IMR-90 (cell line): ENCODE results near the gene ZNF606. TPM values are rescaled to one million over a fixed set of nuclear protein-coding genes. Genes with fewer than 3 reads are reported as not detected.

ENCODE experiments used
- ATAC-seq: fragments of 200-7000 bp; cut with Tn5 transposase; 2 replicates; pipeline ENCODE4 v1.9.1; 2020; ENCODE audit warnings: low read depth, mild to moderate bottlenecking, moderate library complexity
- BruUV-seq: library from RNA; stranded (reverse); fragments of 400-500 nt; replicated peaks from 2 replicates; lab custom pipeline; 2021; lab: Mats Ljungman, UMichigan
- CTCF ChIA-PET: fragments of 300-600 bp; formaldehyde crosslinking; extraction: SDS; loops from one replicate; lab custom pipeline; 2021; ENCODE audit warnings: antibody characterized with exemption; lab: Yijun Ruan, JAX
- POLR2A ChIA-PET: fragments of 300-600 bp; sonication (Branson Sonifier 250); formaldehyde crosslinking; loops from one replicate; lab custom pipeline; 2022; ENCODE audit warnings: antibody characterized with exemption; ENCODE audit not compliant: unreplicated experiment; lab: Charles Lee
- DNase-seq: peaks from one replicate; pipeline ENCODE4 v3.0.0; 2013
- H2AFZ ChIP-seq: replicated peaks from 2 replicates; pipeline ENCODE3; 2013; ENCODE audit warnings: low read length, mild to moderate bottlenecking; ENCODE audit not compliant: poor library complexity
- H2AK5ac ChIP-seq: 2 replicates; pipeline ENCODE4 v1.6.1; 2013; ENCODE audit warnings: low read depth, low read length, inconsistent platforms
- H2AK9ac ChIP-seq: replicated peaks from 2 replicates; pipeline ENCODE3; 2013; ENCODE audit warnings: mild to moderate bottlenecking, low read depth, low read length, moderate library complexity; ENCODE audit not compliant: poor library complexity
- H2BK120ac ChIP-seq: 2 replicates; pipeline ENCODE4 v1.6.1; 2013; ENCODE audit warnings: low read depth, low read length, inconsistent platforms
- H2BK15ac ChIP-seq: 3 replicates; pipeline ENCODE4 v1.6.1; 2013; ENCODE audit warnings: low read depth, low read length, inconsistent platforms
- H2BK20ac ChIP-seq: 2 replicates; pipeline ENCODE4 v1.6.1; 2013; ENCODE audit warnings: low read depth, mild to moderate bottlenecking, inconsistent platforms, low read length, moderate library complexity
- H2BK5ac ChIP-seq: 2 replicates; pipeline ENCODE4 v1.6.1; 2013; ENCODE audit warnings: mild to moderate bottlenecking, low read depth, low read length, inconsistent platforms; ENCODE audit not compliant: poor library complexity, severe bottlenecking
- H3K14ac ChIP-seq: replicated peaks from 2 replicates; pipeline ENCODE4 v1.6.1; 2013; ENCODE audit warnings: low read depth, low read length, inconsistent platforms
- H3K18ac ChIP-seq: 2 replicates; pipeline ENCODE4 v1.6.1; 2013; ENCODE audit warnings: low read depth, low read length, control low read depth
- H3K23ac ChIP-seq: 2 replicates; pipeline ENCODE4 v1.6.1; 2013; ENCODE audit warnings: low read depth, low read length, inconsistent platforms
- H3K27ac ChIP-seq: 2 replicates; pipeline ENCODE4 v1.5.1; 2013; ENCODE audit warnings: mild to moderate bottlenecking, control low read depth, low read length; ENCODE audit not compliant: insufficient read depth
- H3K27me3 ChIP-seq: 2 replicates; pipeline ENCODE4 v1.6.1; 2013; ENCODE audit warnings: low read length; ENCODE audit not compliant: control insufficient read depth, insufficient read depth
- H3K36me3 ChIP-seq: 2 replicates; pipeline ENCODE4 v1.6.1; 2013; ENCODE audit warnings: low read length, mixed read lengths; ENCODE audit not compliant: control insufficient read depth, insufficient read depth
- H3K4ac ChIP-seq: 2 replicates; pipeline ENCODE4 v1.6.1; 2013; ENCODE audit warnings: low read depth, low read length, inconsistent platforms
- H3K4me1 ChIP-seq: 2 replicates; pipeline ENCODE4 v1.6.1; 2013; ENCODE audit warnings: low read length, mixed read lengths; ENCODE audit not compliant: control insufficient read depth, insufficient read depth
- H3K4me2 ChIP-seq: 2 replicates; pipeline ENCODE4 v1.6.1; 2013; ENCODE audit warnings: low read depth, mild to moderate bottlenecking, control low read depth, low read length, moderate library complexity
- H3K4me3 ChIP-seq: 2 replicates; pipeline ENCODE4 v1.5.1; 2013; ENCODE audit warnings: low read depth, mild to moderate bottlenecking, control low read depth, low read length, moderate library complexity; ENCODE audit not compliant: insufficient read depth
- H3K56ac ChIP-seq: 2 replicates; pipeline ENCODE4 v1.6.1; 2013; ENCODE audit warnings: low read length, inconsistent platforms; ENCODE audit not compliant: insufficient read depth; ENCODE audit errors: extremely low read depth
- H3K79me1 ChIP-seq, 2 experiments: 2 replicates each; pipeline ENCODE4 v1.6.1; 2013; ENCODE audit warnings: low read length in 2 of 2, inconsistent platforms in 1 of 2, low read depth in 1 of 2
- H3K9ac ChIP-seq: 2 replicates; pipeline ENCODE4 v1.6.1; 2013; ENCODE audit warnings: low read depth, low read length, control low read depth
- H3K9me1 ChIP-seq: 2 replicates; pipeline ENCODE4 v1.6.1; 2013; ENCODE audit warnings: low read length, inconsistent platforms; ENCODE audit not compliant: insufficient read depth
- H3K9me3 ChIP-seq: 2 replicates; pipeline ENCODE4 v1.6.1; 2013; ENCODE audit warnings: low read length; ENCODE audit not compliant: control insufficient read depth, insufficient read depth
- H4K20me1 ChIP-seq: 2 replicates; pipeline ENCODE4 v1.6.1; 2013; ENCODE audit warnings: low read length, inconsistent platforms; ENCODE audit not compliant: insufficient read depth
- H4K5ac ChIP-seq: 2 replicates; pipeline ENCODE4 v1.6.1; 2013; ENCODE audit warnings: mild to moderate bottlenecking, low read depth, low read length, control low read depth
- H4K8ac ChIP-seq, 2 experiments: 2 replicates each; pipeline ENCODE4 v1.6.1; 2013; ENCODE audit warnings: low read depth in 2 of 2, low read length in 2 of 2, control low read depth in 1 of 2, inconsistent platforms in 1 of 2
- H4K91ac ChIP-seq: 2 replicates; pipeline ENCODE4 v1.6.1; 2013; ENCODE audit warnings: low read depth, low read length, inconsistent platforms; ENCODE audit not compliant: insufficient read depth
- BHLHE40 ChIP-seq: fragments of 150-350 bp; IDR thresholded peaks from 2 replicates; pipeline ENCODE4 v1.6.1; 2016; ENCODE audit warnings: mild to moderate bottlenecking, low read depth, low read length
- CEBPB ChIP-seq: IDR thresholded peaks from 2 replicates; pipeline ENCODE4 v1.6.1; 2012; ENCODE audit warnings: low read depth, low read length, improper control_type of control experiment
- FOS ChIP-seq: fragments of 150-350 bp; IDR thresholded peaks from 2 replicates; pipeline ENCODE4 v1.6.1; 2016; ENCODE audit warnings: low read depth, low read length
- MAZ ChIP-seq: IDR thresholded peaks from 2 replicates; pipeline ENCODE4 v1.6.1; 2012; ENCODE audit warnings: low read depth, mild to moderate bottlenecking, low read length, improper control_type of control experiment, moderate library complexity, borderline replicate concordance
- MXI1 ChIP-seq: IDR thresholded peaks from 2 replicates; pipeline ENCODE4 v1.6.1; 2012; ENCODE audit warnings: low read depth, mild to moderate bottlenecking, low read length, moderate library complexity, borderline replicate concordance
- POLR2A ChIP-seq: IDR thresholded peaks from 2 replicates; pipeline ENCODE4 v1.6.1; 2012; ENCODE audit warnings: mild to moderate bottlenecking, low read depth, low read length
- SMC3 ChIP-seq: fragments of 150-350 bp; IDR thresholded peaks from 2 replicates; pipeline ENCODE4 v1.6.1; 2016; ENCODE audit warnings: low read depth, mild to moderate bottlenecking, antibody characterized with exemption, low read length, moderate library complexity
- WGBS, 2 experiments: methylation state at CpG; one replicate each; pipeline versions ENCODE4 v1.1.5 to v1.1.7; 2013; ENCODE audit warnings: missing lambda C conversion rate in 2 of 2; ENCODE audit not compliant: insufficient read length in 1 of 2; ENCODE audit errors: extremely low coverage in 2 of 2; 5-methylcytosine and 5-hydroxymethylcytosine counted together
- dilution Hi-C: fragments of 300-500 bp; cut with HindIII; formaldehyde crosslinking; loops from one replicate; pipeline ENCODE4 v1.14.3; 2018; ENCODE audit warnings: low sequenced_read_pairs; ENCODE audit not compliant: unreplicated experiment
- in situ Hi-C: fragments of 300-500 bp; cut with MboI; formaldehyde crosslinking; loops from 3 replicates; pipeline ENCODE4 v1.14.3; 2019; ENCODE audit warnings: low sequenced_read_pairs, inconsistent platforms, mixed read lengths
- intact Hi-C: fragments of 100-400 bp; cut with micrococcal nuclease; formaldehyde crosslinking; loops from 2 replicates; pipeline ENCODE4 v1.10.0; 2022
- polyA plus RNA-seq, 3 experiments: library from polyadenylated mRNA; depleted of rRNA; stranded (reverse); fragments of >200 nt; gene quantifications; 2 replicates each; pipeline ENCODE4 v1.2.3, GENCODE V29; 2012; ENCODE audit warnings: low replicate concordance in 1 of 3
- total RNA-seq: library from RNA; depleted of rRNA; stranded (reverse); fragments of >200 nt; gene quantifications from 2 replicates; pipeline ENCODE4 v1.2.3, GENCODE V29; 2012
- TF ChIP-seq, protein P1 (sequence below): conservative IDR thresholded peaks from 2 replicates; pipeline ENCODE4 v1.5.1; 2012; ENCODE audit warnings: mild to moderate bottlenecking, low read depth, low read length, improper control_type of control experiment

The ZNF606 gene
- total and polyA plus RNA-seq, 2 of the 4 experiments (the other 2 are of a cell fraction), result 4.3 to 9.0 TPM

DNA sequence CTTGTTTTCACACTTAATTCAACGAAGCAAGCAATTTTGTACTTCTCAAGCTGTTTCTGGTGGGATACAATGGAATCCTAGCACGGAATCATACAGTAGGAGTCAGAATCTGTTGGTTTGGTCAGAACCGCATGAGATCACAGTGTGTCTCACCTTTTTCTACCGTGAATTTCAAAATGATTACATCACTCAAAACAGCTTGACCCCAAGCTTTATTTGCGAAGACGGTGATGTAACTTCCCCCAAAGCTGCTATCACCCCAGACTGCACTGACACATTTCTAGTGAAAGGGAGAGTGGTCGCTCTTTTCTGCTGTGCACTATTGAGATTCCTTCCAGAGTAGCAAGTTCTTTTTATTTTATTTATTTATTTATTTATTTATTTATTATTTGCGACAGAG, 37.9 kb downstream of the ZNF606 start:
- intact Hi-C loops, result no loop called here

More for the DNA sequence above, 37.9 kb downstream of the ZNF606 start:
- no peaks in the 10 kb centered on the region; the same call in 1 of the 2 replicates for H3K36me3 ChIP-seq
- H3K4me2 ChIP-seq, result no peak overlapping the region
- H3K9me3 ChIP-seq, result peaks cover 47% of the 10 kb centered on the region
- no peak for TF ChIP-seq BHLHE40
- no peak for TF ChIP-seq MXI1
- no peak for TF ChIP-seq FOS
- TF ChIP-seq CEBPB, result no peak
- no peak for TF ChIP-seq SMC3
- TF ChIP-seq, protein P1, sequence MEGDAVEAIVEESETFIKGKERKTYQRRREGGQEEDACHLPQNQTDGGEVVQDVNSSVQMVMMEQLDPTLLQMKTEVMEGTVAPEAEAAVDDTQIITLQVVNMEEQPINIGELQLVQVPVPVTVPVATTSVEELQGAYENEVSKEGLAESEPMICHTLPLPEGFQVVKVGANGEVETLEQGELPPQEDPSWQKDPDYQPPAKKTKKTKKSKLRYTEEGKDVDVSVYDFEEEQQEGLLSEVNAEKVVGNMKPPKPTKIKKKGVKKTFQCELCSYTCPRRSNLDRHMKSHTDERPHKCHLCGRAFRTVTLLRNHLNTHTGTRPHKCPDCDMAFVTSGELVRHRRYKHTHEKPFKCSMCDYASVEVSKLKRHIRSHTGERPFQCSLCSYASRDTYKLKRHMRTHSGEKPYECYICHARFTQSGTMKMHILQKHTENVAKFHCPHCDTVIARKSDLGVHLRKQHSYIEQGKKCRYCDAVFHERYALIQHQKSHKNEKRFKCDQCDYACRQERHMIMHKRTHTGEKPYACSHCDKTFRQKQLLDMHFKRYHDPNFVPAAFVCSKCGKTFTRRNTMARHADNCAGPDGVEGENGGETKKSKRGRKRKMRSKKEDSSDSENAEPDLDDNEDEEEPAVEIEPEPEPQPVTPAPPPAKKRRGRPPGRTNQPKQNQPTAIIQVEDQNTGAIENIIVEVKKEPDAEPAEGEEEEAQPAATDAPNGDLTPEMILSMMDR, result no peak
- no peak for TF ChIP-seq POLR2A
- TF ChIP-seq MAZ, result no peak
- H3K4ac ChIP-seq, result no peak overlapping the region
- POLR2A ChIA-PET, result no interaction called here
- H3K18ac ChIP-seq, result no peak overlapping the region
- H4K20me1 ChIP-seq, result no peaks in the 10 kb centered on the region
- no peaks in the 10 kb centered on the region for H3K9me1 ChIP-seq
- dilution Hi-C loops (no loop called here), in situ Hi-C loops (no loop called here)
- BruUV-seq, result no TSS peak
- no peak overlapping the region for H3K23ac ChIP-seq
- H2BK20ac ChIP-seq, result no peak overlapping the region
- CTCF ChIA-PET, result no interaction called here
- H3K79me1 ChIP-seq, result no peaks in the 10 kb centered on the region
- no peak overlapping the region for H3K9ac ChIP-seq
- no peak overlapping the region for H2AK5ac ChIP-seq
- DNase-seq (no peak), ATAC-seq (no peak)
- H2AK9ac ChIP-seq, result no peak overlapping the region
- no peak overlapping the region for H2BK5ac ChIP-seq
- no peak overlapping the region for H4K91ac ChIP-seq
- no peaks in the 10 kb centered on the region for H3K4me1 ChIP-seq
- no peak overlapping the region for H4K5ac ChIP-seq
- H3K14ac ChIP-seq, result no peak overlapping the region
- H3K4me3 ChIP-seq, result no peak overlapping the region
- H3K27me3 ChIP-seq, result no peaks in the 10 kb centered on the region
- no peak overlapping the region for H2BK120ac ChIP-seq
- WGBS, 2 experiments, result no CpG with 5 or more reads among the region's 8 CpGs
- H2AFZ ChIP-seq, result no peak overlapping the region
- H4K8ac ChIP-seq, result no peak overlapping the region
- H3K56ac ChIP-seq, result no peak overlapping the region
- no peak overlapping the region for H2BK15ac ChIP-seq
- H3K27ac ChIP-seq, result no peak overlapping the region
